Neuronal stem cell (in vitro differentiated cells): ENCODE results near the gene EAF1.

Source experiments
- DNase-seq: peaks from one replicate; pipeline ENCODE4 v3.0.0-alpha.2; 2013; ENCODE audit warnings: low spot score
- H2AFZ ChIP-seq: one replicate; pipeline ENCODE4 v1.6.1; 2013; ENCODE audit warnings: mild to moderate bottlenecking, low read length, inconsistent platforms
- H2AK5ac ChIP-seq: 2 replicates; pipeline ENCODE4 v1.6.1; 2013; ENCODE audit warnings: low read depth, mild to moderate bottlenecking, inconsistent platforms, low read length, moderate library complexity, mixed read lengths
- H2BK120ac ChIP-seq: 2 replicates; pipeline ENCODE4 v1.6.1; 2013; ENCODE audit warnings: low read depth, mild to moderate bottlenecking, inconsistent platforms, low read length, moderate library complexity, mixed read lengths
- H2BK12ac ChIP-seq: one replicate; pipeline ENCODE4 v1.6.1; 2013; ENCODE audit warnings: low read length, inconsistent platforms
- H2BK15ac ChIP-seq: 2 replicates; pipeline ENCODE4 v1.6.1; 2013; ENCODE audit warnings: mild to moderate bottlenecking, low read length, inconsistent platforms, mixed read lengths
- H2BK5ac ChIP-seq: one replicate; pipeline ENCODE4 v1.6.1; 2013; ENCODE audit warnings: inconsistent platforms, mild to moderate bottlenecking, low read length, moderate library complexity
- H3K14ac ChIP-seq: one replicate; pipeline ENCODE4 v1.6.1; 2013; ENCODE audit warnings: low read length, inconsistent platforms
- H3K18ac ChIP-seq: 2 replicates; pipeline ENCODE4 v1.6.1; 2013; ENCODE audit warnings: low read length, inconsistent platforms
- H3K23ac ChIP-seq: 2 replicates; pipeline ENCODE4 v1.6.1; 2013; ENCODE audit warnings: low read depth, mild to moderate bottlenecking, mixed read lengths, low read length, inconsistent platforms; ENCODE audit not compliant: poor library complexity
- H3K27ac ChIP-seq: replicated peaks from 3 replicates; pipeline ENCODE4 v1.5.1; 2013; ENCODE audit warnings: low read length, inconsistent platforms
- H3K27me3 ChIP-seq, 3 experiments: 2 replicates each; pipeline ENCODE4 v1.6.1; 2013; ENCODE audit warnings: low read length in 3 of 3, mild to moderate bottlenecking in 2 of 3, inconsistent platforms in 1 of 3, low read depth in 1 of 3, mixed read lengths in 1 of 3, moderate library complexity in 1 of 3; ENCODE audit not compliant: control insufficient read depth in 3 of 3, insufficient read depth in 3 of 3
- H3K36me3 ChIP-seq, 2 donors: replicated peaks in 1 of 2; 2 replicates each; pipeline ENCODE4 v1.6.1; 2013; ENCODE audit warnings: low read length in 2 of 2; ENCODE audit not compliant: control insufficient read depth in 2 of 2, insufficient read depth in 2 of 2
- H3K4ac ChIP-seq: 2 replicates; pipeline ENCODE4 v1.6.1; 2013; ENCODE audit warnings: inconsistent platforms, mild to moderate bottlenecking, low read length, moderate library complexity
- H3K4me1 ChIP-seq, 2 donors: 1 replicate in 1 of 2; 2 replicates in 1 of 2; pipeline ENCODE4 v1.6.1; 2013; ENCODE audit warnings: low read length in 2 of 2, low read depth in 1 of 2; ENCODE audit not compliant: control insufficient read depth in 2 of 2, insufficient read depth in 1 of 2
- H3K4me2 ChIP-seq: one replicate; pipeline ENCODE4 v1.6.1; 2013; ENCODE audit warnings: mild to moderate bottlenecking, low read length, inconsistent platforms; ENCODE audit not compliant: insufficient read depth, poor library complexity, severe bottlenecking
- H3K4me3 ChIP-seq, 2 donors: 2 replicates each; pipeline ENCODE4 v1.5.1; 2013; ENCODE audit warnings: low read length in 2 of 2, mild to moderate bottlenecking in 2 of 2, inconsistent platforms in 1 of 2, moderate library complexity in 1 of 2
- H3K79me1 ChIP-seq: one replicate; pipeline ENCODE4 v1.6.1; 2013; ENCODE audit warnings: low read depth, mild to moderate bottlenecking, inconsistent platforms, low read length, moderate library complexity
- H3K9ac ChIP-seq: one replicate; pipeline ENCODE4 v1.6.1; 2013; ENCODE audit warnings: mild to moderate bottlenecking, low read depth, low read length, inconsistent platforms; ENCODE audit not compliant: poor library complexity
- H3K9me3 ChIP-seq, 2 donors: replicated peaks in 1 of 2; 2 replicates each; pipeline versions ENCODE3 to v1.6.1; 2013; ENCODE audit warnings: low read length in 2 of 2, mild to moderate bottlenecking in 2 of 2, inconsistent platforms in 1 of 2, low read depth in 1 of 2, mixed read lengths in 1 of 2, moderate library complexity in 1 of 2; ENCODE audit not compliant: control insufficient read depth in 2 of 2, insufficient read depth in 1 of 2
- H4K8ac ChIP-seq: one replicate; pipeline ENCODE4 v1.6.1; 2013; ENCODE audit warnings: low read depth, mild to moderate bottlenecking, inconsistent platforms, low read length, moderate library complexity
- H4K91ac ChIP-seq: one replicate; pipeline ENCODE4 v1.6.1; 2013; ENCODE audit warnings: low read length, low read depth, mild to moderate bottlenecking, inconsistent platforms; ENCODE audit not compliant: poor library complexity
- WGBS, 2 donors: extraction: QIAGEN DNeasy Blood & Tissue Kit; methylation state at CpG; one replicate each; pipeline ENCODE4 v1.1.7; 2013; ENCODE audit warnings: missing lambda C conversion rate in 2 of 2, mixed read lengths in 1 of 2; ENCODE audit not compliant: insufficient read length in 2 of 2, insufficient replicate concordance in 1 of 2; ENCODE audit errors: extremely low coverage in 2 of 2; 5-methylcytosine and 5-hydroxymethylcytosine counted together

The EAF1 gene

DNA sequence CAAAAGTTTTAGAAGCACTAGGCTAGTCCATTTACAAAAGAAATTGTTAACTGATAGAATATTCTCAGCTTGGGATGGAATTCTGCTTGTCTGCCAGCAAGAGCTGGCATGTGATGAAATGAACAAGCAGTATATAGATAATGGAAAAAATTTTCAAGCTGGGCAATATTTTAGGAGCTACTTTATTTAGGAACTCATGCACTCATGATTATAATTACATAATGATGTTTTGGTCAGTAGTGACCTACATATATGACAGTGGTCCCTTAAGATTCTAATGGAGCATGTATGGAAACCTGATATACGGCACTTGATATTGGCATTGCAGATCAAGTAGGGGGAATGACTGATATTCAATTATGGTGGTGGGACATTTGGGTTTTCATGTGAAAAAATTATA is 6.1 kb downstream of the EAF1 start:
- no CpG with 5 or more reads among the region's 1 CpG for WGBS, 2 donors
- Histone ChIP-seq H3K4me3 (no peak overlapping the region), H3K27ac (no peak overlapping the region), H2BK5ac (no peak overlapping the region), H3K14ac (no peak overlapping the region), H2AK5ac (no peak overlapping the region), H2BK15ac (no peak overlapping the region), H3K27me3 (no peaks in the 10 kb centered on the region), H2BK12ac (no peak overlapping the region), H3K9me3 (no peaks in the 10 kb centered on the region), H3K4ac (no peak overlapping the region), H3K36me3 (peaks cover 25 to 91% of the 10 kb centered on the region in 2 donors), H4K8ac (no peak overlapping the region), H3K18ac (no peak overlapping the region), H3K4me1 (peaks cover 2 to 5% of the 10 kb centered on the region in 2 donors), H3K79me1 (no peaks in the 10 kb centered on the region), H3K4me2 (no peak overlapping the region), H4K91ac (no peak overlapping the region), H3K23ac (no peak overlapping the region), H2BK120ac (no peak overlapping the region), H3K9ac (no peak overlapping the region), H2AFZ (no peak overlapping the region)
- no peak for DNase-seq

DNA sequence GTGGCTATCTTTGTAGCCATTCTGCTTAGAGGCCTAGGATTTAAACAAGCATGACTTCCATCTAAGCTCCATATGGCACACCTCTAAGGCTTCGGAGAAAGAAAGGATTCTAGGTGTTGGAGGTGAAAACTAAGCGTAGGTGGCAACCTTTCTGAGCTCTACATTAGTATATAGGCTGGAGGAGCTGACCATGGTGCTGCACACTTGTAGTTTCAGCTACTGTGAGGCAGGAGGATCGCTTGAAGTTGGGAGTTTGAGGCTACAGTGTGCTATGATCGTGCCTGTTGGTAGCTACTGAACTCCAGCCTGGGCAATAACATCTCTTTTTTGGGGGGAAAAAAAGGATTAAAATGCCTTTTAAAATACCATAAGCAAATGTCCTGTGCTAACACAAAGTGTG is 7.4 kb downstream of the EAF1 start:
- H3K18ac ChIP-seq = no peak overlapping the region
- no peak overlapping the region for H3K4me2 ChIP-seq
- no peak overlapping the region for H2BK5ac ChIP-seq
- H2BK15ac ChIP-seq = no peak overlapping the region
- no peak overlapping the region for H3K23ac ChIP-seq
- no peak overlapping the region for H4K91ac ChIP-seq
- no peak overlapping the region for H2BK120ac ChIP-seq
- no peaks in the 10 kb centered on the region for H3K27me3 ChIP-seq
- H3K9ac ChIP-seq = no peak overlapping the region
- H3K4ac ChIP-seq = no peak overlapping the region
- no peak overlapping the region for H3K14ac ChIP-seq
- no peaks in the 10 kb centered on the region for H3K4me1 ChIP-seq
- H3K4me3 ChIP-seq = no peak overlapping the region
- no peaks in the 10 kb centered on the region for H3K79me1 ChIP-seq
- no CpG with 5 or more reads among the region's 4 CpGs for WGBS, 2 donors
- H2AFZ ChIP-seq = no peak overlapping the region
- H3K27ac ChIP-seq = no peak overlapping the region
- peaks cover 31 to 98% of the 10 kb centered on the region in 2 donors for H3K36me3 ChIP-seq
- H3K9me3 ChIP-seq = no peaks in the 10 kb centered on the region
- no peak overlapping the region for H2BK12ac ChIP-seq
- no peak overlapping the region for H2AK5ac ChIP-seq
- DNase-seq = no peak
- H4K8ac ChIP-seq = no peak overlapping the region

DNA sequence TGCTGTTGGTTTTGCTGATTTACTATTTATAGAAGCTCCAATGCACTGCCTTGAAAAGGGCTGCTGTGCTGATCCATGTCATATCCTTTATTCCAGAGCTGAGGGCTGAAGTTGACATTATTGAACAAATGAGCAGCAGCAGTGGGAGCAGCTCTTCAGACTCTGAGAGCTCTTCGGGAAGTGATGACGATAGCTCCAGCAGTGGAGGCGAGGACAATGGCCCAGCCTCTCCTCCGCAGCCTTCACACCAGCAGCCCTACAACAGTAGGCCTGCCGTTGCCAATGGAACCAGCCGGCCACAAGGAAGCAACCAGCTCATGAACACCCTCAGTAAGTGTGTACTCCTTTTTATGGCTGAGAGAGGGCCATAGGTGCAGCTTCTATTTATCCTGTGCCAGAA is 8.8 kb downstream of the EAF1 start:
- no peak overlapping the region for H3K27ac ChIP-seq
- no peak overlapping the region for H3K4me3 ChIP-seq
- H3K23ac ChIP-seq = no peak overlapping the region
- H3K36me3 ChIP-seq = peaks cover 35 to 99% of the 10 kb centered on the region in 2 donors
- H4K8ac ChIP-seq = no peak overlapping the region
- no peak overlapping the region for H4K91ac ChIP-seq
- no peak overlapping the region for H3K4ac ChIP-seq
- no peak overlapping the region for H3K9ac ChIP-seq
- no peak overlapping the region for H3K18ac ChIP-seq
- H2BK5ac ChIP-seq = no peak overlapping the region
- no peak overlapping the region for H2AFZ ChIP-seq
- H2BK12ac ChIP-seq = no peak overlapping the region
- H2BK120ac ChIP-seq = no peak overlapping the region
- H3K4me2 ChIP-seq = no peak overlapping the region
- H3K27me3 ChIP-seq = no peaks in the 10 kb centered on the region
- WGBS, 2 donors = no CpG with 5 or more reads among the region's 6 CpGs
- H2AK5ac ChIP-seq = no peak overlapping the region
- H2BK15ac ChIP-seq = no peak overlapping the region
- no peak for DNase-seq
- no peaks in the 10 kb centered on the region for H3K4me1 ChIP-seq
- no peaks in the 10 kb centered on the region for H3K79me1 ChIP-seq
- H3K14ac ChIP-seq = no peak overlapping the region
- no peaks in the 10 kb centered on the region for H3K9me3 ChIP-seq

DNA sequence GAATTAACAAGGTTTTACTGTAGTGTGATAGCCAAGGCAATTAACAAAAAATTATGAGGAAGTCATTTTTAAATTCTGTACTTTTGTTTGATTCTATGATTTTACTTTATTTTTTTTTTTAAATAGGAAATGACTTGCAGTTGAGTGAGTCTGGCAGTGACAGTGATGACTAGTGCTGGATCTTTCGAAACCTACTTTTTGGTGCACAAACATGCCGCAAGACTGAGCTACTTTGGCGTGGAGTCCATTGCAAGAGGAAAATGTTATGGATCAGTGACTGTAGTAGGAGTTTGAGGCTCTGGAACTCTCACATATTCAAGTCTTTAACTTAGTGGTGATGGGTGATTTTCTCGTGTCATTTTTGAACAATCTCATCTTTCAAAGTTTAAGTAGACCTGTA is 11.6 kb downstream of the EAF1 start:
- no peak overlapping the region for H2BK12ac ChIP-seq
- H2BK120ac ChIP-seq = no peak overlapping the region
- H3K27me3 ChIP-seq = no peaks in the 10 kb centered on the region
- no peak overlapping the region for H4K8ac ChIP-seq
- no peak for DNase-seq
- H3K14ac ChIP-seq = no peak overlapping the region
- no CpG with 5 or more reads among the region's 4 CpGs for WGBS, 2 donors
- H4K91ac ChIP-seq = no peak overlapping the region
- no peak overlapping the region for H2AK5ac ChIP-seq
- no peaks in the 10 kb centered on the region for H3K9me3 ChIP-seq
- H2AFZ ChIP-seq = no peak overlapping the region
- H3K4me2 ChIP-seq = no peak overlapping the region
- H2BK5ac ChIP-seq = no peak overlapping the region
- H3K4me3 ChIP-seq = no peak overlapping the region
- no peaks in the 10 kb centered on the region for H3K4me1 ChIP-seq
- no peaks in the 10 kb centered on the region for H3K79me1 ChIP-seq
- peaks cover 34 to 89% of the 10 kb centered on the region in 2 donors for H3K36me3 ChIP-seq
- no peak overlapping the region for H2BK15ac ChIP-seq
- no peak overlapping the region for H3K18ac ChIP-seq
- no peak overlapping the region for H3K4ac ChIP-seq
- H3K23ac ChIP-seq = no peak overlapping the region
- H3K9ac ChIP-seq = no peak overlapping the region
- no peak overlapping the region for H3K27ac ChIP-seq
